NOMO-1 (cell line): ENCODE measurements around the gene PLEKHN1.

ENCODE experiments used
- DNase-seq, 2 experiments: peaks; one replicate each; lab custom pipeline; 2025; ENCODE audit not compliant: unreplicated experiment in 2 of 2; lab: John Stamatoyannopoulos, UW

The PLEKHN1 gene

DNA sequence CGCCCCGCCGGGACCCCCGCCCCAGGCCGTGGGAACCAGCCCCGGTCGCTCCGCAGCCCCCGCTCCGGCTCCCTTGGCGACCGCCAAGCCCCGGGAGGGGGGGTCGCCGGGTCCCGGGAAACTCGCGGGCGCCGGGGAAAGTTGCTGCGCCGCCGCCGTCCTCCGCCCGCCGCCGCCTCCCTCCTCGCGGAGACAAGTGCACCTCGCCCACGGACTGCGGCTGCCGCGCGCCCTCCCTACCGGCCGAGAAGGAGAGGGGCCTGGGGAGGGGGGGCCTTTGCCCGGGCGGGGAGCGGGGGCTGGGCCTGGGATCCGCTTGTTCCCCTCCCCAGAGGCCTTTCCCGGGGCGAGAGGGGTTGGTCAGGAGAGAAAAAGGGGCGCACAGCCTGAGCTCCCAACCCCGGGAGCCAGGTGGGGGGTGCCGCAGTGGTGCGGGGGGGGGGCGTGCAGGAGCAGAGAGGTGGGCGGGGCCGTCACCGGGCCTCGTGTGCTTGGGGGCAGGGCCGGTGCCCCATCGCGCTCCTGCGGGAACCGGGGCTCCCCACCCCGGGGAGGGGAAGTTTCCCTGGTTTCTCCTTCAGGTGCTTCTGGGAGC is 54.2 kb downstream of the PLEKHN1 start:
- no peak for DNase-seq

DNA sequence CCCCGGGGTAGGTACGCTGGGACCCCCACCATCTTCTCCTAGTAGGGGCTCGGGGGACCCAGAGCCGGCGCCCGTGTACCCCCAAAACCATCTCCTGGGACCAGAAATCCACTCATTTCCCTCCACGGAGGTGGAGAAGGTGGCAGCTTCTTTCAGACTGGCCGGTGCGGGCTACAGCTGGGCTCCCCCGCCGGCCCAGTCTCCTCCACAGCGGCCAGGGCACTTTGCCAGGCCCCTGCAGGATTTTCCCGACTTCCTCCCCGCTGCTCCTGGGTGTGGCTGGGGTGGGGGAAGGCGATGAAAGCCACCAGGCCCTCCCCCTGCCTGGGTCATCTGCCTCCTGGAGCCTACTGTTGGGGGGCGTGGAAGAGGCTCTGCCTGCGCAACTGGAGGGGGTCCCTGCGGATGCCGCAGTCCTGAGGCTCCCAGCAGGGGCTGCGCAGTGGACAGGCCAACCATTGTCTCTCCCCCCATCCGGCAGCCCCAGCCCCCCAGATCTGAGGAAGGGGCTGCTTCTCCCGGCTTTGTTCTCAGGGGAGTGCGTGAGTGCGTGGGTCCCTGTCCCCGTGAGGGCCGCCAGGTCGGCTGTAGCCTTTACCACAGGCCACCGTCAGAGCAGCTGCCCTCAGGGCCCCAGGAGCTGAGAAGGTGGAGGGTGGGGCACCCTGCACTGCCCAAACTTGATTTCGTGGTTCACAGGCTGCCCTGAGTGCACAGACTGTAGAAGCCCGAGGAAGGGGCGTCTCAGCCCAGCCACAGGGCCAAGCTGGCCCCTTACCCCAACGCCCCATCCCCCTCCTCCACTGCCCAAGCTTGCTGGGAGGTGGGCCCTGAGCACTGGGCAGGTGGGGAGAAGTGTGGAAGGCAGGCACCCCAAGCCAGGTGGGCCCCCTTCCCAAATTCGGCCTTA is 55.0 kb downstream of the PLEKHN1 start:
- DNase-seq, result no peak

DNA sequence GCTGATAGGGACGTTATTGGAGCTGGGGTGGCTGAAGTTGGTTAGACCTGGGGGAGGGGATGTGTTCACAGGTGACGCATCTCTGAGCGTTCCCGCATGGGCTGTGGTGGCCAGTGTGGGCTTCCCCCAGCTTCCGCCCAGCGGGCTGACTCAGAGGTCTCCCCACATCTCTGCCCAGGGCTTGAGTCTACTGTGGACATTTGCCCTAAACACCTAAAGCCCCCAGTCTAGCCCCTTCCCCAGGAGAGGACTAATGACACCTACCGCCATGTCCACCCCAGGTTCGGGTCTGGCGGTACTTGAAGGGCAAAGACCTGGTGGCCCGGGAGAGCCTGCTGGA is 55.6 kb downstream of the PLEKHN1 start:
- no peak for DNase-seq

DNA sequence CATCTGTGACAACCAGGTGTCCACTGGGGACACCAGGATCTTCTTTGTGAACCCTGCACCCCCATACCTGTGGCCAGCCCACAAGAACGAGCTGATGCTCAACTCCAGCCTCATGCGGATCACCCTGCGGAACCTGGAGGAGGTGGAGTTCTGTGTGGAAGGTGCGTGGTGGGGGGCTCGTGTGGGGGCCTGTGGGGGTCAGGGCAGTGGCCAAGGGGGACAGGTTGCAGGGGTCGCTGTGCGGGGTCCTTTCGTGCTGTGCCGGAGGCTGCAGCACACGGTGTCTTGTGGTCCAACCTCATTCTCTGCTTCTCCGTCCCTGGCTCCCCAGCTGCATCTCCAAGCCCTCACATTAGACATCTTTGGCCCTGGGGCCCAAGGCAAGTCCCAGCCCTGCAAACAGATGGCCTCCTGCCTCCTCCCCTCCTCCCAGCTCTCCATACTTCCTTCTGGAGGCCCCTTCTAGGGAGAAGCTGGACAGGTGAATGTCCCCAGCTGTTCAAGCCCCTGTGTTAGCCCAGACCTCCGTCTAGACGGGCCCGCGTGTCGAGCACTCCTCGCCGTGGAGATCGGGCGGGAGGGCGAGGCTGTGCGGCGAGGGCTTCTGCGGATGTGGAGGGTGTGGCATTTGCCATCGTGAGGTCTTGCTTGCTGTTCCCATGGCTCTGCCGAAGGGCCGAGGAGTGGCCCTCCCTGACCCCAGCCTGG is 56.2 kb downstream of the PLEKHN1 start:
- DNase-seq, result no peak

DNA sequence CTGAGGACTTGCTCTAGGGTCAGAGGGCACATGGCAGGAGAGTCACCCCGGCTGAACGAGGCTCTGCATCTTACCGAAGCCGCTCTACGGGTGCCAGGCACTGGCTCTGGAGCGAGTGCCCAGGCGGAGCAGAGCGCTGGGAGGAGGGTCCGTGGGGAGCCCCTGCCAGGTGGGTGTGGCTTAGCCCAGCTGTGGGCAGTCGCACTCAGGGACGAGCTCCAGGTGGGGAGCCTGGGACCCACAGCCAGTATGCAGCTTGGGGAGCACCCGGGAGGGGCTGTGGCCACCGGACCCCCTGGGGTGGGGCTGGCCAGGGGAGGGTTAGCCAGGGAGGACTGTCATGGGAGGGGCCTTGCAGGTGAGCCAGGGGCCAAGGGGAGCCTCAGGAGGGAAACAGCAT is 57.4 kb downstream of the PLEKHN1 start:
- DNase-seq, result no peak

DNA sequence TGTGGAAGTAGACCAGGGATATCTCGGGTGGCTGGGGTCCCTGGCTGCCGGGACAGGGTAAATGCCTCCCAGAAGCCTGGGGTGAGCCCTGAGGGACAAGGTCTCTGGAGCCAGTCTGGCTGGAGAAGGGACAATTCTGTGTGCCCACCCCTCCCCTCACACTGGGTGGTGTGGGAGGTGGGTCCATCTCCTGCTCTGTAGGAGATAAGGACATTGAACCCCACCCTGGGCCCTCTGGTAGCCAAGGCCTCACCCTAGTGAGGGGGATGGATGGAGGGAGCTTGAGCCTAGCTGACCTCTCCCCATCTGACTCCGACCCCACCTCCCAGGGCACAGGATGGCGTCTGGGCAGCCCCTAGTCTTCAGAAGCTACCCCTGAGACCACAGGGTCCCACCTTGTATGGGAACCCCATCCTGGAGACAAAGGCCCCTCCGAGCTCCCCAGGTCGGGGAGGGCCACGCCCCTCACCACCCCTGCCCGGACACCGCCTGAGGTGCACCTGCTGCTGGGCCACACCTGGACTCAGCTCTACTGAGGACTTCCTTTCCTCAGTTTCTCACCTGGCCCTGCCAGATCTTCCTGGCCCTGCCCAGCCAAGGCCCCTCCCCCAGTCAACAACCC is 58.0 kb downstream of the PLEKHN1 start:
- no peak for DNase-seq

DNA sequence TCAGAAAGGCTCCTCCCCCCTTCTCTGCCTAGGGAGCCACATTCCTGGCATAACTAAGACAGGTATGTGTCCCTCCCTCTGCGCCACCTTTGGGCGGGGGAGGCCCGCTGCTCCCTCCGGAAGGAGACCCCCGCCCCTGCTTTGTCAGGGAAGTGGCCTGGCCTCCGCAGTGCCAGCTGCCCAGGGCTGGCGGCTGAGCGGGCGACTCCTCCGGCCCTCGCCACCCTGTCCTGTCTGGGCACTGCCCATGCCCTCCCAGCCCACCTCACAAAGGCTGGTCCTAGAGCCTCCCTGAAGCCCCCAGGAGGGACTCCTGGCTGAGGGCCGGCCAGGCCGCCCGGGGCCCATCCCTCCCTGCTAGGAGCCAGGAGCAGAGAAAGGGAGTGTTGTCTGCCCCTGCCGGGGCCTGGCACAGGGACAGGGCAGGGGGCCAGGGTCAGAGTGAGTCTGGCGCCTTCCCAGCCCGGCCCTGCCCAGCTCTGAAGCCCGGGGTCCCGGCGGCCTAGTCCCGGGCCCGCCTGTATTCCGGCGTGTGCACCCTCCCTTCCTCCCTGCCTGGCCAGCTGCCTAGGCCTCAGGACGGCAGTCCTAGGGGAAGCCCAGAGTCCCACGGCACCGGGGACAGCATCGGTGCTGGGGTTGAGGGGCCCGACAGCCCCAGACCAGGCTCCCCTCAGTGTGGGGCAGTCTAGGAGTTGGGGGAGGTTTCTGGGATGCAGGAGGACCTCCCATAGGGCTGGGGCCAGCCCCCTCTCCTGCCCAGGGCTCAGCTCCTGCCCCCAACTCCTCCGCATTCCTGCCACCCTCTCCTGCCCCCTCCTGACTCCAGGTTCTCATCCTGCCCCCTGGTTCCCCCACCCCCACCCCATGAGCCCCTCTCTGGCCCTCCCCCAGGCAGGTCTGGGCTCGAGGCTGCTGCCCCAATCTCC is 58.8 kb downstream of the PLEKHN1 start:
- DNase-seq, result no peak
